NCI-H345 treated with DMSO at 0.1 percent for 48 hours (cell line): ENCODE data around the gene ZMIZ1.

Experiments
- DNase-seq: peaks from one replicate; lab custom pipeline; 2025; ENCODE audit not compliant: unreplicated experiment; lab: John Stamatoyannopoulos, UW

ZMIZ1 gene

GRCh38 chr10:79184657-79185056 is 115.9 kb downstream of the ZMIZ1 start:
- DNase-seq: no peak

- no peak for DNase-seq
These were observed 116.5 kb downstream of the ZMIZ1 start for GRCh38 chr10:79185067-79185774.

- DNase-seq: no peak
These were observed 117.1 kb downstream of the ZMIZ1 start for GRCh38 chr10:79185796-79186374.

GRCh38 chr10:79186486-79187120 is 117.8 kb downstream of the ZMIZ1 start:
- DNase-seq: no peak

GRCh38 chr10:79187121-79187940 is 118.6 kb downstream of the ZMIZ1 start:
- no peak for DNase-seq

- no peak for DNase-seq
These were observed 119.6 kb downstream of the ZMIZ1 start for GRCh38 chr10:79188154-79188965.

GRCh38 chr10:79189181-79189580 is 120.4 kb downstream of the ZMIZ1 start:
- DNase-seq: no peak

GRCh38 chr10:79189853-79190435 is 121.2 kb downstream of the ZMIZ1 start:
- no peak for DNase-seq

- no peak for DNase-seq
These were observed 122.0 kb downstream of the ZMIZ1 start for GRCh38 chr10:79190740-79191261.

- DNase-seq: no peak
These were observed 123.3 kb downstream of the ZMIZ1 start for GRCh38 chr10:79191951-79192676.

GRCh38 chr10:79192677-79193003 is 123.9 kb downstream of the ZMIZ1 start:
- DNase-seq: no peak

GRCh38 chr10:79193694-79194382 is 125.1 kb downstream of the ZMIZ1 start:
- DNase-seq: no peak

GRCh38 chr10:79195091-79195923 is 126.5 kb downstream of the ZMIZ1 start:
- peak; percentile 16 for DNase-seq

- peak; percentile 4 for DNase-seq
These were observed 128.0 kb downstream of the ZMIZ1 start for GRCh38 chr10:79196470-79197461.

GRCh38 chr10:79197558-79197957 is 128.8 kb downstream of the ZMIZ1 start:
- no peak for DNase-seq

GRCh38 chr10:79200346-79200745 is 131.6 kb downstream of the ZMIZ1 start:
- DNase-seq: no peak

GRCh38 chr10:79201706-79202105 is 132.9 kb downstream of the ZMIZ1 start:
- no peak for DNase-seq
